Endothelial cell (in vitro differentiated cells): Measurements from ENCODE around the gene SSTR5. TPM values are rescaled to one million over a fixed set of nuclear protein-coding genes. Genes with fewer than 3 reads are reported as not detected.

ENCODE experiments used
- DNase-seq: peaks from one replicate; pipeline ENCODE4 v3.0.0; 2021; ENCODE audit warnings: low spot score
- H3K27ac Mint-ChIP-seq: one replicate; pipeline ENCODE4 v1.8.0; 2021; ENCODE audit warnings: mixed read lengths, inconsistent platforms; ENCODE audit not compliant: unreplicated experiment
- H3K27me3 Mint-ChIP-seq: one replicate; pipeline ENCODE4 v1.8.0; 2021; ENCODE audit warnings: mild to moderate bottlenecking, moderate library complexity, mixed read lengths, inconsistent platforms; ENCODE audit not compliant: unreplicated experiment
- H3K36me3 Mint-ChIP-seq: one replicate; pipeline ENCODE4 v1.8.0; 2021; ENCODE audit warnings: mild to moderate bottlenecking, low read depth, mixed read lengths, inconsistent platforms; ENCODE audit not compliant: unreplicated experiment
- H3K4me1 Mint-ChIP-seq: one replicate; pipeline ENCODE4 v1.8.0; 2021; ENCODE audit warnings: mild to moderate bottlenecking, mixed read lengths, inconsistent platforms; ENCODE audit not compliant: unreplicated experiment
- H3K4me3 Mint-ChIP-seq: one replicate; pipeline ENCODE4 v1.8.0; 2021; ENCODE audit warnings: mild to moderate bottlenecking, mixed read lengths, inconsistent platforms; ENCODE audit not compliant: unreplicated experiment
- H3K9me3 Mint-ChIP-seq: one replicate; pipeline ENCODE4 v1.8.0; 2021; ENCODE audit warnings: mixed read lengths, inconsistent platforms; ENCODE audit not compliant: unreplicated experiment
- total RNA-seq: library from RNA; stranded (reverse); fragmentation: NEBNext Ultra II Directional; extraction: Animal tissue kit (Norgen Biotek cat#: 25700); gene quantifications from one replicate; pipeline ENCODE4 v1.2.1, GENCODE V29; 2021; ENCODE audit not compliant: unreplicated experiment
- TF ChIP-seq, protein P1 (sequence below): fragments of 200-600 bp; sonication (generic); IDR thresholded peaks from one replicate; pipeline ENCODE4 v1.5.0; 2021; ENCODE audit warnings: antibody characterized with exemption; ENCODE audit not compliant: unreplicated experiment

Gene SSTR5
- total RNA-seq, 1 donor from 2014 or later: not detected

DNA sequence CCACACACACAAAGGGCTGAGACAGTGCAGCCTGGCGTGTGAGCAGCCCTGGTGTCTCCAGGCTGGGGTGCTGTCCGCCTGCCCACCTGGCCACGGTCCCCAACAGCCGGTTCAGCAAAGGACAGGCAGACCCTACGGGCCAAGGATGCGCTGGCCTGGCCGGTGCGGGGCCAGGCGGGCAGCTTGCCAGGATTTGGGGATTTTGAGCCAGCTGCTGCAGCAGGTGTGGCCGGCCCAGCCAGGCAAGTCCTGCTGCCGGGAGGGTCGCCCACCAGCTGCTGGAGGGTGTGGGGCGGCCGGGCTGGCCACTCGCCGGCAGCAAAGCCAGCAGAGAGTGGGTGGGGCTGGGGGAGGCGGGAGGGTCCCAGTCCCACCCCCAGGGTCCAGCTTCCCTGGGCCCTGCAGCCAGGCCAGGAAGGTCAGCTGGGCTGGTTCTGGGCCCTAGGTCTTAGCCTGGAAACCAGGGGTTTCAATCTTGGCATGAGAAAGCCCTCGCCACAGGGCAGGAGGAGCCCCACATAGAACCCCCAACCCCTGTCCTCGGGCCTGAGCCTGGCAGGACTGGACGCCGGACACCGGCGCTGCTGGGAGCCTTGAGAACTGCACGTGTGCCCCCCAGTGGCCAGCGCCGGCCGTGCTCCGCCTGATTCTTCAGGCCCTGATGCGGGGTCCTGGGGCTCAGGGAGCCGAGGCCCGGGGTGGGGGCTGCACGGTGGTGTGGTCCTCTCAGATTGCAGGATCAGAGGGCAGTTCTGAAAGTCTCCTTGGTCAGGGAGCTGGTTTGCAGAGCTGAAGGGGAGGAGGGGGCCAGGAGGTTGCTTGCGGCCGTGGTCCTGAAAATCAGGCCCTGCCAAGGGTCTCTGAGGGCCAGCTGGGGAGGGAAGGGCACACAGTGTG is 17.6 kb upstream of the SSTR5 start:
- TF ChIP-seq, protein P1, sequence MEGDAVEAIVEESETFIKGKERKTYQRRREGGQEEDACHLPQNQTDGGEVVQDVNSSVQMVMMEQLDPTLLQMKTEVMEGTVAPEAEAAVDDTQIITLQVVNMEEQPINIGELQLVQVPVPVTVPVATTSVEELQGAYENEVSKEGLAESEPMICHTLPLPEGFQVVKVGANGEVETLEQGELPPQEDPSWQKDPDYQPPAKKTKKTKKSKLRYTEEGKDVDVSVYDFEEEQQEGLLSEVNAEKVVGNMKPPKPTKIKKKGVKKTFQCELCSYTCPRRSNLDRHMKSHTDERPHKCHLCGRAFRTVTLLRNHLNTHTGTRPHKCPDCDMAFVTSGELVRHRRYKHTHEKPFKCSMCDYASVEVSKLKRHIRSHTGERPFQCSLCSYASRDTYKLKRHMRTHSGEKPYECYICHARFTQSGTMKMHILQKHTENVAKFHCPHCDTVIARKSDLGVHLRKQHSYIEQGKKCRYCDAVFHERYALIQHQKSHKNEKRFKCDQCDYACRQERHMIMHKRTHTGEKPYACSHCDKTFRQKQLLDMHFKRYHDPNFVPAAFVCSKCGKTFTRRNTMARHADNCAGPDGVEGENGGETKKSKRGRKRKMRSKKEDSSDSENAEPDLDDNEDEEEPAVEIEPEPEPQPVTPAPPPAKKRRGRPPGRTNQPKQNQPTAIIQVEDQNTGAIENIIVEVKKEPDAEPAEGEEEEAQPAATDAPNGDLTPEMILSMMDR: peak; percentile 65
- peaks cover 4% of the 10 kb centered on the region for H3K36me3 Mint-ChIP-seq
- H3K27me3 Mint-ChIP-seq: peaks cover 3% of the 10 kb centered on the region
- H3K9me3 Mint-ChIP-seq: no peaks in the 10 kb centered on the region
- H3K4me1 Mint-ChIP-seq: no peaks in the 10 kb centered on the region
- H3K4me3 Mint-ChIP-seq: no peak overlapping the region
- no peak overlapping the region for H3K27ac Mint-ChIP-seq
- DNase-seq: peak; percentile 85

DNA sequence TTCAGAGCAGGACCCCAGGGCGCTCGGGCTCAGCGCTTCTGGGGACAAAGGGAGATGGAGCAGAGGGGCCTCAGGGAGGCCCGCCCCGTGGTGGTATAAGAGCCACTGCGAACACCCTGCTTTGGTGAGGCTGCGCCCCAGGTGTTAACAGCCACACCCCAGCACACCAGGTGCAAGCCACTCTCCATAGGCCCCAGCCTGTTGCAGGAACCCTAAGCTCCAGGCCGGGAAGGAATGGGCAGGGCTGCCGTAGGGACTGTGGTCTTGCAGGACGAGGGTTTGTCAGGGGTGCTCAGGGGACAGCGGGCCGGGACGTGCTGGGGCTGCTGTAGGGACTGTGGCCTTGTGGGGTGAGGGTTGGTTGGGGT is 17.0 kb upstream of the SSTR5 start:
- H3K27ac Mint-ChIP-seq: no peak overlapping the region
- no peak overlapping the region for H3K4me3 Mint-ChIP-seq
- TF ChIP-seq, protein P1: no peak

DNA sequence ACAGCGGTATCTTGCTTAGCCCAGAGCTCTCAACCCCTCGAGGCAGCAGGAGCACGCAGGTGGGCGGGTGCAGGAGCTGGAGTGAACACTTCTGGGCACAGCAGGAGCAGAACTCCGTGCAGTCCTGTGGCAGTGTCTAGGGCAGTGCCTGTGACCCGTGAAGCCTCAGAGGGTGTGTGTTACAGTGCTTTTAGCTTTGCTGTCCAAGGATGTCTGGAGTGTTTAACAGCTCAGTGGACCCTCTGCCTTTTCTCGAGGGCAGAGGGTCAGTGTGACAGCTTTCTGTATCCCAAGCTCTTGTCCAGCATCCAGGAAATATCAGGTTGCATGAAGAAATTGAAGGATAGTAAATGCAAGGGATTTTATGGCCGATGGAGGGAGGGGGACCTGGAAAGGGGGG is 16.4 kb upstream of the SSTR5 start:
- Mint-ChIP-seq H3K4me3 (no peak overlapping the region), H3K9me3 (no peaks in the 10 kb centered on the region), H3K4me1 (no peaks in the 10 kb centered on the region), H3K27me3 (peaks cover 3% of the 10 kb centered on the region), H3K36me3 (peaks cover 4% of the 10 kb centered on the region), H3K27ac (no peak overlapping the region)
- TF ChIP-seq, protein P1: no peak
- DNase-seq: no peak

More for the DNA sequence above, 17.0 kb upstream of the SSTR5 start:
- Mint-ChIP-seq H3K36me3 (peaks cover 4% of the 10 kb centered on the region), H3K9me3 (no peaks in the 10 kb centered on the region), H3K4me1 (no peaks in the 10 kb centered on the region), H3K27me3 (peaks cover 3% of the 10 kb centered on the region)
- DNase-seq: no peak

DNA sequence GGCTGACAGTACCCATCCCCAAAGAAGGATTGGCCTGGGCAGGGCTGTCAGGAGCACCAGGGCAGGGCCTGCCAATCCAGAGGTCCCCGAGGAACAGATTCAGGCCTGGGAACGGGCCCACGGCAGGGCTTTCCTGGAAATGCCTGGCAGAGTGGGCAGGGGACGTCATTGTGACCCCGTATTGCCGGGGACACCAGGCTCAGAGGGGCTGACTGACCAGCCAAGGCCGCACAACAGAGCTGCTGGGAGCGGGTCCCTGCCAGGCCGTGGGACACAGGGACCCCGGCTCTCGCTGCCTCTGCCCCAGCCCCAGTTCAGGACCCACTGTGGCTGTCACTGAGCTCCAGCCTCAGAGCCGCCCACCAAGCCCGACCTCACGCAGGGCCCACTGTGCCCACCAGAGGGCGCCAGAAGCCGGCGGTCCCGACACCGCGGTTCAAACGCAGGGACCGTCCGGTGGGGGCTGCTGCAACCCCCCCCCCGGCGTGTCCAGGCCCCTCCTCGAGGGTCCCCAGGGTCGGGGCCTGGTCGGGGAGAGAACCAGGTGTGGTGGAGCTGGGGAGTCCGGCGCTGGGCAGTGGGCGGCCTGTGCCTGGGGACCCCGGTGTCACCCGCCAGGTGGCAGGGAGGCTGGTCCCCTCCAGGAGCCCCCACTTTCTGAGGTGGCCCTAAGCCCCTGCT is 15.2 kb upstream of the SSTR5 start:
- no peak overlapping the region for H3K4me3 Mint-ChIP-seq
- peak; percentile 79 for DNase-seq
- peaks cover 3% of the 10 kb centered on the region for H3K27me3 Mint-ChIP-seq

More for the DNA sequence above, 15.2 kb upstream of the SSTR5 start:
- peaks cover 4% of the 10 kb centered on the region for H3K36me3 Mint-ChIP-seq
- H3K27ac Mint-ChIP-seq: no peak overlapping the region
- TF ChIP-seq, protein P1: peak; percentile 97
- no peaks in the 10 kb centered on the region for H3K4me1 Mint-ChIP-seq
- H3K9me3 Mint-ChIP-seq: no peaks in the 10 kb centered on the region
